GM21447 (cell line): ENCODE measurements around the gene USP40.

ENCODE experiments used
- ATAC-seq: cut with Tn5 transposase; IDR thresholded peaks from one replicate; pipeline ENCODE4 v1.9.1; 2021; ENCODE audit not compliant: unreplicated experiment

Gene USP40

DNA sequence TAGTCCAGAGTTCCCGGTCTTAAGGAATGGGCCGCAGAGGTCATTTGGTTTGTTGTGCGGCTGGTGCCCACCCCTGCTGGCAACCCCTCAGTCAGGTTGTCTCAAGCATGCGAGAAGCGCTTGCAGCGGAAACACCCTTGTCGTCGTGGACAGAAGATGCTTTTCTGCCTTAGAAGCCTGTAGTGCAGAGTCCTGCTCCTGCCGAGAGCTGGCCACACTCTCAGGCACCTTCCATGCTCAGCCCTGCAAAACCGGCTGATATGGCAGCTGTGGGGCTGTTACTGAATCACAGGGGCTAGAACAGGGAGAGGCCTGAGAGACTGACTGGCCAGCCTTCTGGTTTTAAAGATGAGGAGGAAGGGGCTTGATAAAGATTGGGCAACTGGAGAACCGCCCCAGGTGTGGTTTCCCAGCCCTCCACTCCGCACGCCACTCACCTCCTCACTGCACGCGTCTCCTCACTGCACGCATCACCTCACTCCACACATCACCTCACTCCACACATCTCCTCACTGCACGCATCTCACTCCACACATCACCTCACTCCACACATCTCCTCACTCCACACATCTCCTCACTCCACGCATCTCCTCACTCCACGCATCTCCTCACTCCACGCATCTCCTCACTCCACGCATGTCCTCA lies 103.6 kb downstream of the USP40 start:
- no peak for ATAC-seq

DNA sequence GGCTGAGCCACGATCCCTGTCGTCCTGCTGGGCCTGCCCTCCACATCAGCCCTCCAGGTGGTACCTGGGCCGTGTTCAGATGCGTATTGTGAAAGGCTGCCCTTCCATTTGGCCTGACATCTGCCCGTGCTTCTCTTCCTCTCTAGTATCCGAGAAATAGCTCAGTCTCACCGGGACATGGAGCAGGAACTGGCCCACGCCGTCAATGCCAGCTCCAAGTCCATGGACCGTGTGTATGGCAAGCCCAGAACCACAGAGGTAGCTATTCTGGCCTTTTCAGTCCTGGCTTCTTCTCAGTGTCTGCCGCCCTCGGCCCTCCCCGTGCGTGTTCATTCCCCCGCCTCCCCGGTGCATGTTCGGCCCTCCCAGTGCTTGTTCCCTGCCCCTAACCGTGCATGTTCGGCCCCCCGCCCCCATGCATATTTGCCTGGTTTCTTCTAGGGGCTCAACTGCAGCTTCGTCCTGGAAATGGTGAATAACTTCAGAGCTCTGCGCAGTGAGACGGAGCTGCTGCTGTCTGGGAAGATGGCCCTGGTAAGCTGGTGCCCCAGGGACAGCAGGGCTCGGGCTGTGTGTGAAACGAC lies 104.3 kb downstream of the USP40 start:
- ATAC-seq = no peak

DNA sequence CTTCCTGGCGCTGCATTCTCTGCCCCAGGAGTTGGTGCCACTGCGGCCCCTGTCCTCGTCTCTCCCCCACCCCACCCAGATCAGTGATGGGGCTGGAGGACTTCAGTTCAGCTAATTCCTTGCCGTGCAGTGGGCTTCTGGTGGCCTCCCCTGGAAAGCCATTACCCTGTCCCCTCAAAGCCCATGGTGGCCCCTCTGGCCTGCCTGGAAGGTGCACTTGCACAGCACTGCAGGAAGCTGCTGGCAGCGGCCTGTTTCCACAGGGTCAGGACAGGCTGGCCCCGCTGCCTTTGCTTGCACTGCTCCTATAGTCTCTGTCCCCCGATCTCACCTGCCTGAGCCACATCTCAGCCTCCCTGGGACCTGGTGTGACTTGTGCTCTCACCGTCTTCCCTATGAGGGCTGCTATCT lies 105.1 kb downstream of the USP40 start:
- ATAC-seq = no peak

DNA sequence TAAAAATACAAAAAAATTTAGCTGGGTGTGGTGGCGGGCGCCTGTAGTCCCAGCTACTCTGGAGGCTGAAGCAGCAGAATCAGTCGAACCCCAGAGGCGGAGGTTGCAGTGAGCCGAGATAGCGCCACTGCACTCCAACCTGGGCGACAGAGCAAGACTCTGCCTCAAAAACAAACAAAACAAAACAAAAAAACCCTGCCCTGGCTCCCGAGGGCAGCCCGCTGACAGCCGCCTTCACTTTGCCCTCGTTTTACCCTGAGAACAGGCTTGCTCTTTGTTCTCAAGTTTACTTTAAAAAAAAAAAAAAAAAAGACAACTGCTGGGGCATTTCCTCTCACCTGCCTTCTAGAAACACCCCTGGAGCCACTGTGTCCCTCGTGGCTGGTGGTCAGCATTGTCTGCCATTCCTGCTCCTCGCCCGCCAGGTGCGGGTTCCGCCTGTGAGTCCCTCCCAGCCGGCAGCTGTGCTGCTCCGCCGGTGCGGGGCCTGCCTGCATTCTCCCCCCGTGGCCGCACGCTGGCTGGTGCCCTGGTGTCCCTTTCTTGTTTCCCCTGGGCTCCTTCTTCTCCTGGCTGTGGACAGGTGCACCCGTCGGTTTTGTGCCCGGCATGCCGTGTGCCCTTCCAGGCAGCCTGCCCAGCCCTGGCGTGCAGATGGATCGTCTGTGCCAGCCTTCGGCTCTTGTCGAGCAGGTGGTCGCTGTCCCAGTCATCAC lies 105.7 kb downstream of the USP40 start:
- ATAC-seq = no peak

DNA sequence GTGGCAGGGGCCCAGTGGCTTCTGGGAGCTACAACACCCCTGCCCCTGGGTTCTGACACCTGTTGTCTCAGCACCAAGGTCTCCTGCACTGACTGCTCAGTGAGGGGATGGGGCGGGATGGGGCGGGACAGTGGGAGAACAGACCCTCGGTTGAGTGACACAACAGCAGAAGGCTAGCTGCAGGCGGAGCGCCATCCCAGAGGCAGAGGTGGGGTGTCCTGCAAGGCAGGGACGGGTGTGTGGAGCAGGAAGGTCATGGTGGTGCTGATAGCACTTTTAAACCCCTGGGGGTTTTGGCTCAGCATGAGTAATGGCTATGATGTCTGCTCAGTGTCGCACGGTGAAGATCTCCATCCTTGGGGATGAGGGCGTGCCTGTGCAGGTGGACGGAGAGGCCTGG lies 107.2 kb downstream of the USP40 start:
- no peak for ATAC-seq

DNA sequence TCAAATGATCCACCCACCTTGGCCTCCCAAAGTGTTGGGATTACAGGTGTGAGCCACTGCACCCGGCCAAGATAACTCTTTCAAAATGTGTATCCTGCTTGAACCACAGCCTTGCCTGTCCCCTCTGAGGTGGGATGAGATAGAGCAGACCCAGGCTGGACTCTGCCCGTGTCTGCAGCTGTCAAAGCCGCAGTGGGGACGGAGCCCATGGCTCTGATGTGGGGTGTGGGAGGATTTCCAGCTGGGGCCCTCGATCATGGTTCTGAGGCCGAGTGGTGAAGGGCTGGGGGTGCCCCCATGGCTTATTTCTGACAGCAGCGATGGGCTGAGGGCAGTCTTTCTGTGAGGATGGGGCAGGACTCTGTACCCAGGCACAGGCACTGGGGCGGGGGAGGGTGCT lies 107.8 kb downstream of the USP40 start:
- no peak for ATAC-seq

DNA sequence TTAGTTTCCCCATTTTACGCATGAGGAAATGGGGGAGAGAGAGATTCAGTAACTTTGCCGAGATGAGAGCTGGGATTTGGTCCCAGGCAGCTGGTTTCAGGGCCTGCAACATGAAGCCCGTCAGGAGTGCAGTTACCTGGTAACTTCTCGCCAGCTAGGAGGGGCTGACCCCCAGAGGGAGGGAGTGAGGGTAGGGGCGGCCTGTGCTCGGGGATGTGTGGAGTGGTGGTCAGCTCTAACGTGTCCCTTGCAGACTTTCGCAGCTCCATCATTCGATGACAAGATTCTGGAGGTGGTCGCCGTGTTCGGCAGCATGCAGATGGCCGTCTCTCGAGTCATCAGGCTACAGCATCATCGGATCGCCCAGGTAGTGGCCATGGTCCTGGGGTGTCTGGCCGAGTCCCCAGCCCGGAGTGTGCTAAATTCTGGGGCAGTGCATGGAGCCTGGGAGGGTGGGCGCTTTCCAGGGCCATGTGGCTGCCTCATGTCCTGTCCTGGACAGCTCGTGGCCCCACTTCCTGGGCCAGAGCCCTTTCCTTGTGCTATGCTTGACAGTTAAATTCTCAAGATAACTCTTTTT lies 108.5 kb downstream of the USP40 start:
- ATAC-seq = no peak

DNA sequence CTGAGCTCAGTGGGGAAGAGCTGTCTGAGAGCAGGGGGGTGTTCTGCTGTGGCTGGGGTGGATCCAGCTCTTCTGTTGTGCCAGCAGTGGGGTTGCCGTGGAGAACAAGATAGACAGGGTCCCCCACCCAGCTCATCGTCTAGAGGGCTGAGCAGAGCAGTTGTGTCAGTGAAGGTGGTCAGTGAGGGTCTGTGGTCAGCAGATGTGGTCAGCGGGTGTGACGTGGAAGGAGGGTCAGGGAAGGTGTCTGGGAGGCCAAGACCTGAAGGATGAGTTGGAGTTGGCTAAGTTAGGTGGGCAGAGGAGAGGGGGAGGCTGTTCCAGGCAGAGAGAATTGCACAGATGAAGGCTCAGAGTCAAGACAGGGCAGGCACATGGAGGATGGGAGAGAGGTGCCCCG lies 109.2 kb downstream of the USP40 start:
- ATAC-seq = no peak

DNA sequence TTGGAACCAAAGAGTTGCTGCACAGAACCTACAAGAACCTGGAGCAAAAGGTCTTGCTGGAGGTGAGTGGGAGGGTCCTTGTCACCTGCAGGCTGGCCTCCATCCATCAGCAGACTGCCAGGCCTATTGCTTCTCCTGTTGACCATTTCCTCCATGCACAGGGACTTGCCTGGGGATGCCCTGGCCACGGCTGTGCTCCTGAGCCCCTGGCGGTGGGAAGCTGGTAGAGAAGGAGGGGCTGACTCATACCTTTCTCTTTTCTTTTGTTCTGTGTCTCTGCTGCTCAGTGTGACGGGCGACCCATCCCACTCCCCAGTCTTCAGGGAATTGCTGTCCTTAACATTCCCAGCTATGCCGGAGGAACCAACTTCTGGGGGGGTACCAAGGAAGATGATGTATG lies 109.6 kb downstream of the USP40 start:
- no peak for ATAC-seq

DNA sequence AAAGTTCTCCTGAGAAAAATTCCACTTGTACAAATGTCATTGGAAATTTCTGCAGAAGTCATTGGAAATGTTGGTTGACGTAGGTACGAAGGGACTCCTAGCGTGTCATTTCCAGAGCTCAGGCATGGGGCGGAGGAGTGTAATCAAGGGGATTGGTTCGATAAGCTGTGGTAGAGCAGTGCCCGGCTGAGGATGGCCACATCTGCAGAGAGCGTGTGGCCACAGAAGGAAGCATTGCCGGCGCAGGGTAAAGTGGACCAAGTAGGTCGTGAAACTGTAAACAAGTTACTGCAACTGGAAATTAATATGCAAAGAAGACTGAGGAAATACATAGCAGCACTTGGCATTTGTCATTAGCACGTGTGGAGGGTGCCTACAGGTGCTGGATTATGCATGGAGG lies 110.5 kb downstream of the USP40 start:
- no peak for ATAC-seq

DNA sequence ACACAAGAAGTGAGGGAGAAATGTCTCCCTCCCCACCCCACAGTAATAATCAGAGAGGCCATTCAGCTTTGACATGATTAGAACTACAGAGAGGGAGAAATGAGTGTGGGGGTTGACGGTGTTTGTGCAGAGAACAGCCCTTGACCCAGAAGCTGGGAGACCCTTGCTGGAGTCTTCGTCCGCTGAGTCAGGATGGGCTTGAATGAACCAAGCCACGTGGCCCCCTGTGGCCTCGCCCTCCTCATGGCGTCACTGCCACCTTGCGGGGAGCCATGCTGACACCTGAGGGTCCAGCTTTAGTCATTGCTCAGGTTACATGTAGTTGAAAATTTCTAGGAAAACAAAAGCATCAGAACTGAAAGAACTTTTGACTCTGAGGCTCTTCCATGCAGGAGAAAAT lies 111.1 kb downstream of the USP40 start:
- ATAC-seq = no peak

DNA sequence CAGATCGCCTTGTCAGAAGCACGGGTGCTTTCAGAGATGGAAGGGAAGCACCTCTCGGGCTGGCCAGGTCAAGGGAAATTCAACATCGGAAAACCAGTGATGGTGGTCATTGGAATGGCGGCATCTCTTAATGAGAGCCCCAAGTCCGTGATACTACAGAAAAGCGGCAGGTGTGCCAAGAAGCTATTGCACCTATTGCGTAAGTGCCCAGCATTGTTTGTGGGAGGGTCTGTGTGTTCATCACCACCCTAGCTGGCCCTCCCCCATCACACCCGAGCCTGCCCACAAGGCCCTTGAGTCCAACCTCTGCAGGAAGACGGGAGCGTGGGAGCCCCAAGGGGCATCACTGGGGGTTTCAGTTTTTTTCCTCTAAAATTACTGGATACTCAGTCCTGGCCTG lies 111.6 kb downstream of the USP40 start:
- no peak for ATAC-seq

DNA sequence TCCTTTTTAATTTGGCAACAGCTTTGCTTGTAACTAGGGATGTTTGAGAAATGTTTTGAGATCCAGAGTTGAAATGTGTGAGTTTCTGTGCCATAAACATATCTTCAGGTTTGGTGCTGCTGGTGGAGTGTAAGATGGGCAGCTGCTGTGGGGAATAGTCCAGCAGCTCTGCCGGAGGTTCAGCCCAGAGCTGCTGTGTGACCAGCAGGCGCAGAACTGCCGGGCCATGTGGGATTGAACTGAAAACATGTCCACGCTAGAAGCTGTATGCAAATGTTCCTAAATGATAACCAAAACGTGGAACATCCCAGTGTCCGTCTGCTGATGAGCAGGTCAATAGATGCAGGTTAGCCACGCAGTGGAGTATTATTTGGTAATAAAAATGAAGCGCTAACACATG lies 112.7 kb downstream of the USP40 start:
- ATAC-seq = no peak

DNA sequence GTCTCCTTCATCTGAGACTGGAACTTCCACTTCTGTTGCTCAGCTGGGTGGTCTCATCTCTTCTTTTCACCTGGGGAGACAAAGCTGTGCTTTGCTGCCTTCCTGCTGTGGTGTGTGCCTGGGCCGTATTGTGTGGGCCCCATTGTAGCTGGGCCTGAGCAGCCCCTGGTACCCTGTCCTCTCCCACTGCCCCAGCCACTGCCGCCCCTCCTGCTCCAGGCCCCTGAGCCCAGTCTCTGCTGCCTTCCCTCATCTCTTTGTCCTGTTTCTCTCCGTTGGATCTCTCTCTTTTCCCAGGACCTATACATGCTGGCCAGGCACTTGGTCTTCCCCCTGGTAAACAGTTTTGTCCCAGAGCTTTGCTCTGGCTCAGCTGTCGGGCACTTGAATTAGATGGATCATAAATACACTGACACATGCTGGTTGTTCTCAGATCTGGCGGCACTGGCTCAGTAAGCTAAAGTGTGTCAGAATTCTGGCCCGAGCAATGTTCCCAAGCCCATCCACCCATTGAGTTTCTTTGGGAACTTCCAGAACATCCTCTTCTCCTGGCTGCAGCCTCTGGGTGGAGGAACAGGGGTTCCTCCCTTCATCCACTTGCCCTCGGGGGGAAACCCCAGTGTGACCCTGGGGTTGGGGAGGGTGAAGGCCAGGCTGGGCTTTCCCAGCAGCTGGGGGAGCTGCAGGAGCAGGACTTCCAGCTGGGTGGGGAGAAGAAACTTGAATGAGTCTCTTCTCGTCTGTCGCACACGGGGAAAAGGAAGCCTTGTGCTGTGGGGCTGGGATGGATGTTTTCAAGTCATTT lies 113.3 kb downstream of the USP40 start:
- ATAC-seq = no peak

DNA sequence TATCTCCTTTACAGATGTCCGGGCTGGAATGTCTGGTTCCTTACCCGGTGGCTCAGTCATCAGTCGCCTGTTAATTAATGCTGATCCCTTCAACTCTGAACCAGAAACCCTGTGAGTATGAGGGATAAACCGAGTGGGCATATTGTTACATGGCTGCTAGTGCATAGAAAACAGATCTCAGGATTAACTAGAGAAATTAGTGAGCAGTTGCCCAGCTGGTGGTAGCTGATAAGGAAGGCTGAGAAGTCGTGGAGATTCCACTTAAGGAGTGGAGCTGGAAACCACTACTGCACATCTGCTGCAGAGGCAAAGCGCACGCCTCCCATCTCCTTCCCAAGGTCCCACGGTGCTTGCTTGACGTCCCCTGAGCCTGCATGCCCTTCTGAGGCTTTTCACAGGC lies 114.6 kb downstream of the USP40 start:
- no peak for ATAC-seq

DNA sequence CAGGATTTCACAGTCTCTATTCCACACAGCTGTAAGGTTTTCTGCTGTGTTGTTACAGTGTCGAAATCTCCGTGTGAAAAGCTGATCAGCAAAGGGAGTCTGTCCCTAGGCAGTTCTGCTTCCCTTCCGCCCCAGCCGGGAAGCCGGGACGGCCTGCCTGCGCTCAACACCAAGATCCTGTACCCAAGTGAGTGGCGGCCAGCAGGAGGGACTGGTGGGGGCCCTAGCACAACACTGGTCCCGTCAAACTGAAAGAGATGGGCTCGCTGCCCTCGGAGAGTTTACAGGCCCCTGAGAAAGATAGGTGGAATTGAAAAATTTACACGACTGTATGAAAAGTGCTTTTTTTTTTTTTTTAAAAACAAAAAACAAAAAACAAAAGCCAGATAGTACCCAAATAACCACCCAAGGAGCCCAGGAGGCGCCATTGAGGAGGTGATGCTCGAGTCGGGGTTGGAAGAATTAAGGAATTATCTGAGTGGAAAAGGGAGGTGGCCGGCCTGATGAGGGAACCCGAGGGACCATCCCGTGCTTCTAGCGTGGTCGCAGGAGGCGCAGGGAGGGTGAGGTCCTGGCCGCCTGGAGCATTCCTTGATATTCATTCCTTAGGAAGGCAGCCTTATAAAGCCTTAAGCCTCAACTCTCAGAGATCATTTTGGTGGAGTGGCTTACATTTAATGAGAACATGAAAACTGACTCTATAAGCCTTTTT lies 115.6 kb downstream of the USP40 start:
- no peak for ATAC-seq

DNA sequence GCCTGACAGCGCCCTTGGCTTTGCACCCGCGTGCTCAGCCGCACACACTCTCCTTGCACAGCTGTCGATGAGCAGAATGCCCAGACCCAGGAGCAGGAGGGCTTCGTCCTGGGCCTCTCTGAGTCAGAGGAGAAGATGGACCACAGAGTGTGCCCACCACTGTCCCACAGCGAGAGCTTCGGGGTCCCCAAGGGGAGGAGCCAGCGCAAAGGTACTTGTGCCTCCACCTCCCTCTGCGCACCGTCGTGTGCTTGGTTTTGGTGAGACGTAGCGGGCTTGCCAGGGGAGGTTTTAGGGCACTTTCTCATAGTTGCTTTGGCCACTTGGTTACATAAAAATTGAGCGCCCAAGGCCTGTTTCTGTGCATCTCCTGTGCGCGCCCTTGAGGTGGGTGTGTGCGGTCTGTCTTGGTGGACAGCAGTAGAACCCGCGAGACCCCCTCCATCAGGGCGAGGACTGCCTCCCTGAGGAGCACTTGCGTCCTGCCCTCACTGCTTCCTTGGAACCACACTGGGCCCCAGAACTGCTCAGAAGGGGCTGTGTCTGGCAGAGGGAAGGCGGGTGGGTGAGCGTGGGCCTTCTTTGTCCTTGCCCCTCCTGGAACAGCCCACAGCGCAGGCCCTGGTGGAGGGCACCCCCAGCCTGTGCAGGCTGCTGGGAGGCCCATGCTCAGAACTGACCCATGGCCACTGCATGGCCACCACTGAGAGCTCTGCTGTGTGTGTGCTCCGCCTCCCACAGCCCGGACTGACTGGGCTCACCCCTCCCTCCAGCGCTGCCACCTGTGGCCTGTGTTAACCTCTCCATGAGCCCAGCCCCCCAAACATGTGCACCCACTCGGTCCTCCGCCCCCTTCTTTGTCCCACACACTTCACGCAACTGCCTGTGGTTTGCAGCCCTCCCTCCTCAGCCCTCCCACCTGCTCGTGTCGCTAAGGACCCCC lies 116.4 kb downstream of the USP40 start:
- no peak for ATAC-seq

DNA sequence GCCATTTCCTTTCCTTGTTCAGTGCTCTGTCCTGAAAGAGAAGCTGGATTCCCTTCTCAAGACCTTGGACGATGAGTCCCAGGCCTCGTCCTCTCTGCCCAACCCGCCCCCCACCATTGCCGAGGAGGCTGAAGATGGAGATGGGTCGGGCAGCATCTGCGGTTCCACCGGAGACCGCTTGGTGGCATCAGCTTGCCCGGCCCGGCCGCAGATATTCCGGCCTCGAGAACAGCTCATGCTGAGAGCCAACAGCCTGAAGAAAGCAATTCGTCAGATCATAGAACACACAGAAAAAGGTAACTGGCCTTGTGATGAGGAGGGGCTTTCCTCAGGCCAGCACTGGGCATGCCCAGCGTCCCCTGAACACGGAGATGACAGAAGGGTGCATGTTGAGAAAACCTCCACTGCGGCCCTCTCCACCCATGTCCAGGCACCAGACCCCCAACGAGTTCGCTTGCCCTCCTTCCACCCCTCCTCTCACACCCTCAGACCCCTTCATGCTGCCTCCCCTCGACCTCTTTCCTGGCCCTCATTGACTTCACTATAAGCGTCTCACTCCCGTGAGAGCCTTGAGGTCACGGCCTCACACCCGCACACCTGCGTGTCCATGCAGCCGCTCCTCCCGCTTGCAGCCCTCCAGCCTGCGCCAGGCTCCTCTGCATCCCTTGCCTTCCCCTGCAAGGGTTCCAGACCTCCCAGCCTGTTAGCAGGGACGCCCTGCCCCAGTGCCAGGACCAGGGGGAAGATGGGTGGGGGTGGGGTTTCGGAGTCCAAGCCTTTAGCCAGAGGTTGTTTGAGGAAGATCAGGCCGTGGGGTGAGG lies 117.3 kb downstream of the USP40 start:
- no peak for ATAC-seq

DNA sequence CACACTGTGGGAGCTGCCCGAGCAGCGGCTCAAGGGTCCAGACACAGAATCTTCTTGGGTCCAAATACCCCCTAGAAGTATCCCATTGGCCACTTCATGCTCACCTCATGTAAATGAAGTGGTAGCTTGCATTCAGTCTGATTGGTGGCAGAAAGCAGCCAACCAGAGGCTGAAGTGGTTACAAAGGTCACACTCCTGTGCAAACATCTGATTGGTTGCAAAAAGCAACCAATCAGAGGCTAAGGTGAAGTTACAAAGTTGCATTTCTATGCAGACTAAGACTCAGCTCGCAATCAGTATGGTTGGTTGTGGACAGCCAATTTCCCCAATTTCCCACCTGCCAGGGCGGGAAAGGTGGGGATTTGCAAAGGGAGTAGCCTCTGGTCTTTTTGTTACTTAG lies 118.0 kb downstream of the USP40 start:
- no peak for ATAC-seq
